OCI-LY7 (cell line): ENCODE results near the gene IL5RA. TPM values are rescaled to one million over a fixed set of nuclear protein-coding genes. Genes with fewer than 3 reads are reported as not detected.

ENCODE experiments used
- BruUV-seq: library from RNA; stranded (reverse); fragments of 400-500 nt; replicated peaks from 2 replicates; lab custom pipeline; 2021; lab: Mats Ljungman, UMichigan
- CTCF ChIA-PET: fragments of 300-600 bp; sonication (Branson Sonifier 250); formaldehyde crosslinking; loops from one replicate; lab custom pipeline; 2022; ENCODE audit warnings: antibody characterized with exemption; ENCODE audit not compliant: unreplicated experiment; lab: Charles Lee
- POLR2A ChIA-PET: fragments of 300-600 bp; sonication (Branson Sonifier 250); formaldehyde crosslinking; loops from one replicate; lab custom pipeline; 2022; ENCODE audit warnings: antibody characterized with exemption; lab: Charles Lee
- DNase-seq: peaks from one replicate; pipeline ENCODE4 v3.0.0-alpha.2; 2015; ENCODE audit warnings: low spot score
- H2AFZ ChIP-seq: fragments of 200-600 bp; sonication (generic), shearing (Covaris generic); 2 replicates; pipeline ENCODE4 v1.6.1; 2014; ENCODE audit warnings: mild to moderate bottlenecking, antibody characterized with exemption, low read length, moderate library complexity
- H3K27ac ChIP-seq: fragments of 200-600 bp; sonication (generic); 2 replicates; pipeline ENCODE4 v1.5.1; 2014; ENCODE audit warnings: mixed run types, low read depth, mild to moderate bottlenecking, moderate library complexity, low read length, inconsistent platforms; ENCODE audit not compliant: poor library complexity, severe bottlenecking
- H3K36me3 ChIP-seq: fragments of 200-600 bp; sonication (generic); 2 replicates; pipeline ENCODE4 v1.6.1; 2014; ENCODE audit warnings: mild to moderate bottlenecking, antibody characterized with exemption, low read length, moderate library complexity, mixed read lengths; ENCODE audit not compliant: insufficient read depth
- H3K4me1 ChIP-seq: fragments of 200-600 bp; sonication (generic); 2 replicates; pipeline ENCODE4 v1.5.1; 2014; ENCODE audit warnings: mild to moderate bottlenecking, low read length; ENCODE audit not compliant: insufficient read depth, poor library complexity, severe bottlenecking
- H3K4me2 ChIP-seq: fragments of 200-600 bp; sonication (generic); 2 replicates; pipeline ENCODE4 v1.6.1; 2014; ENCODE audit warnings: mild to moderate bottlenecking, low read length
- H3K4me3 ChIP-seq: fragments of 200-600 bp; sonication (generic); 2 replicates; pipeline ENCODE4 v1.5.1; 2014; ENCODE audit warnings: mild to moderate bottlenecking, low read depth, low read length; ENCODE audit not compliant: poor library complexity, severe bottlenecking
- H3K79me2 ChIP-seq: fragments of 200-600 bp; sonication (generic); 2 replicates; pipeline ENCODE4 v1.6.1; 2016; ENCODE audit warnings: low read depth, mild to moderate bottlenecking, low read length, moderate library complexity, mixed read lengths; ENCODE audit not compliant: insufficient read depth
- H3K9me2 ChIP-seq: fragments of 200-600 bp; sonication (generic); 2 replicates; pipeline ENCODE4 v1.6.1; 2016; ENCODE audit warnings: mild to moderate bottlenecking, low read length, mixed read lengths; ENCODE audit not compliant: insufficient read depth
- H3K9me3 ChIP-seq: fragments of 200-600 bp; sonication (generic); 2 replicates; pipeline ENCODE4 v1.6.1; 2014; ENCODE audit warnings: mild to moderate bottlenecking, mixed run types, low read length, mixed read lengths
- H4K20me1 ChIP-seq: fragments of 200-600 bp; sonication (generic); 2 replicates; pipeline ENCODE4 v1.6.1; 2014; ENCODE audit warnings: mild to moderate bottlenecking, antibody characterized with exemption, low read length, moderate library complexity, mixed read lengths; ENCODE audit not compliant: insufficient read depth
- CTCF ChIP-seq: fragments of 200-600 bp; sonication (generic); conservative IDR thresholded peaks from 2 replicates; pipeline ENCODE4 v1.5.1; 2014; ENCODE audit warnings: mild to moderate bottlenecking, antibody characterized with exemption, low read length, moderate library complexity, mixed read lengths
- EZH2phosphoT487 ChIP-seq: fragments of 200-600 bp; sonication (generic); IDR thresholded peaks from 2 replicates; pipeline ENCODE4 v1.6.1; 2018; ENCODE audit warnings: low read depth, borderline replicate concordance, mild to moderate bottlenecking, mixed run types, antibody characterized with exemption, low read length, moderate library complexity, mixed read lengths
- intact Hi-C: fragments of 100-400 bp; cut with micrococcal nuclease; formaldehyde crosslinking; loops from one replicate; pipeline ENCODE4 v1.10.0; 2022; ENCODE audit not compliant: unreplicated experiment
- total RNA-seq, 2 experiments: library from RNA; depleted of rRNA in 1 of 2; stranded (reverse); fragments of >200 nt in 1 of 2; shearing (Covaris generic) in 1 of 2; gene quantifications; 2 replicates each; pipeline ENCODE4 v1.2.3, GENCODE V29; 2014 to 2022

The IL5RA gene
- total RNA-seq, 2 experiments from 2014 or later = not detected

- H4K20me1 ChIP-seq = no peaks in the 10 kb centered on the region
- H3K4me2 ChIP-seq = no peak overlapping the region
- POLR2A ChIA-PET = interaction anchor here (1.3 kb wide), 1 partner anchor 11 kb away, joined by 5 read pairs; no protein-coding TSS in a partner anchor
- H3K4me3 ChIP-seq = no peak overlapping the region
- TF ChIP-seq CTCF = no peak
- no peak for TF ChIP-seq EZH2phosphoT487
- BruUV-seq = no TSS peak
- H2AFZ ChIP-seq = no peak overlapping the region
- CTCF ChIA-PET = no interaction called here
- no peak for DNase-seq
- no peaks in the 10 kb centered on the region for H3K79me2 ChIP-seq
- H3K27ac ChIP-seq = no peak overlapping the region
- peaks cover 5% of the 10 kb centered on the region for H3K4me1 ChIP-seq
- no peaks in the 10 kb centered on the region for H3K36me3 ChIP-seq
- intact Hi-C loops = no loop called here
- H3K9me3 ChIP-seq = no peaks in the 10 kb centered on the region
- H3K9me2 ChIP-seq = no peaks in the 10 kb centered on the region; the same call in 1 of the 2 replicates
Measured at GRCh38 chr3:3105246-3105645, 4.9 kb downstream of the IL5RA start.

GRCh38 chr3:3102751-3103150, 7.4 kb downstream of the IL5RA start:
- no peak overlapping the region for H3K27ac ChIP-seq
- no peaks in the 10 kb centered on the region; the same call in 1 of the 2 replicates for H3K9me2 ChIP-seq
- H4K20me1 ChIP-seq = no peaks in the 10 kb centered on the region
- intact Hi-C loops = no loop called here
- TF ChIP-seq CTCF (no peak), EZH2phosphoT487 (no peak)
- no peaks in the 10 kb centered on the region for H3K36me3 ChIP-seq
- POLR2A ChIA-PET = no interaction called here
- H3K9me3 ChIP-seq = no peaks in the 10 kb centered on the region
- H3K4me3 ChIP-seq = no peak overlapping the region
- DNase-seq = no peak
- no peaks in the 10 kb centered on the region for H3K79me2 ChIP-seq
- no TSS peak for BruUV-seq
- H2AFZ ChIP-seq = no peak overlapping the region
- H3K4me2 ChIP-seq = no peak overlapping the region
- peaks cover 5% of the 10 kb centered on the region for H3K4me1 ChIP-seq
- CTCF ChIA-PET = no interaction called here

GRCh38 chr3:3101660-3102458, 8.3 kb downstream of the IL5RA start:
- BruUV-seq = no TSS peak
- POLR2A ChIA-PET = interaction anchor here (0.7 to 0.8 kb wide), 2 partner anchors 11 to 1899 kb away, joined by 3 read pairs; no protein-coding TSS in a partner anchor
- Histone ChIP-seq H3K27ac (no peak overlapping the region), H3K4me3 (no peak overlapping the region), H3K36me3 (no peaks in the 10 kb centered on the region), H3K9me3 (no peaks in the 10 kb centered on the region), H3K4me2 (no peak overlapping the region), H4K20me1 (no peaks in the 10 kb centered on the region), H3K79me2 (no peaks in the 10 kb centered on the region), H3K4me1 (peaks cover 5% of the 10 kb centered on the region), H2AFZ (no peak overlapping the region), H3K9me2 (no peaks in the 10 kb centered on the region)
- CTCF ChIA-PET = no interaction called here
- DNase-seq = no peak
- intact Hi-C loops = no loop called here
- TF ChIP-seq CTCF = no peak
- TF ChIP-seq EZH2phosphoT487 = no peak
